ENCODE results near the gene BTBD1. TPM values are rescaled to one million over a fixed set of nuclear protein-coding genes. Genes with fewer than 3 reads are reported as not detected.

The BTBD1 gene
- total RNA-seq, 1 experiment from 2014 or later, result 36.1 TPM

- POLR2A ChIA-PET, result no interaction called here
- no TSS peak for BruUV-seq (replicated peaks)
- Mint-ChIP-seq H3K27me3 (ENCODE audit: insufficient read depth, unreplicated experiment) (peaks cover 8% of the 10 kb centered on the region), H3K36me3 (ENCODE audit: insufficient read depth, unreplicated experiment) (no peaks in the 10 kb centered on the region), H3K27ac (ENCODE audit: unreplicated experiment) (no peak overlapping the region), H3K9me3 (ENCODE audit: unreplicated experiment) (no peaks in the 10 kb centered on the region), H3K4me3 (ENCODE audit: unreplicated experiment) (no peak overlapping the region), H3K4me1 (ENCODE audit: low read depth, unreplicated experiment) (no peaks in the 10 kb centered on the region)
- Histone ChIP-seq H3K36me3 (ENCODE audit: control insufficient read depth, insufficient read depth, low read length) (no peaks in the 10 kb centered on the region), H3K9me3 (no peaks in the 10 kb centered on the region), H3K4me3 (ENCODE audit: low read depth, low read length) (no peak overlapping the region), H3K27me3 (replicated peaks; ENCODE audit: control insufficient read depth, insufficient read depth, low read length) (no peaks in the 10 kb centered on the region), H3K4me1 (no peaks in the 10 kb centered on the region)
- intact Hi-C loops (cut with micrococcal nuclease; ENCODE audit: unreplicated experiment), result no loop called here
- TF ChIP-seq, protein P1, sequence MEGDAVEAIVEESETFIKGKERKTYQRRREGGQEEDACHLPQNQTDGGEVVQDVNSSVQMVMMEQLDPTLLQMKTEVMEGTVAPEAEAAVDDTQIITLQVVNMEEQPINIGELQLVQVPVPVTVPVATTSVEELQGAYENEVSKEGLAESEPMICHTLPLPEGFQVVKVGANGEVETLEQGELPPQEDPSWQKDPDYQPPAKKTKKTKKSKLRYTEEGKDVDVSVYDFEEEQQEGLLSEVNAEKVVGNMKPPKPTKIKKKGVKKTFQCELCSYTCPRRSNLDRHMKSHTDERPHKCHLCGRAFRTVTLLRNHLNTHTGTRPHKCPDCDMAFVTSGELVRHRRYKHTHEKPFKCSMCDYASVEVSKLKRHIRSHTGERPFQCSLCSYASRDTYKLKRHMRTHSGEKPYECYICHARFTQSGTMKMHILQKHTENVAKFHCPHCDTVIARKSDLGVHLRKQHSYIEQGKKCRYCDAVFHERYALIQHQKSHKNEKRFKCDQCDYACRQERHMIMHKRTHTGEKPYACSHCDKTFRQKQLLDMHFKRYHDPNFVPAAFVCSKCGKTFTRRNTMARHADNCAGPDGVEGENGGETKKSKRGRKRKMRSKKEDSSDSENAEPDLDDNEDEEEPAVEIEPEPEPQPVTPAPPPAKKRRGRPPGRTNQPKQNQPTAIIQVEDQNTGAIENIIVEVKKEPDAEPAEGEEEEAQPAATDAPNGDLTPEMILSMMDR (IDR thresholded peaks at IDR 0.05; ENCODE audit: insufficient read depth in 1 of 2, low read depth in 1 of 2, low read length in 1 of 2, severe bottlenecking in 1 of 2, unreplicated experiment in 1 of 2), result no peak
- DNase-seq, result no peak
- CTCF ChIA-PET, result no interaction called here
Measured at GRCh38 chr15:83082730-83083386, 15.8 kb upstream of the BTBD1 start.

- intact Hi-C loops (cut with micrococcal nuclease; ENCODE audit: unreplicated experiment), result no loop called here
- H3K4me1 ChIP-seq, result no peaks in the 10 kb centered on the region
- H3K4me3 ChIP-seq (ENCODE audit: low read depth, low read length), result no peak overlapping the region
- no peak overlapping the region for H3K4me3 Mint-ChIP-seq (ENCODE audit: unreplicated experiment)
- no peaks in the 10 kb centered on the region for H3K36me3 ChIP-seq (ENCODE audit: control insufficient read depth, insufficient read depth, low read length)
- H3K9me3 ChIP-seq, result no peaks in the 10 kb centered on the region
- no peaks in the 10 kb centered on the region for H3K36me3 Mint-ChIP-seq (ENCODE audit: insufficient read depth, unreplicated experiment)
- no peaks in the 10 kb centered on the region for H3K27me3 ChIP-seq (replicated peaks; ENCODE audit: control insufficient read depth, insufficient read depth, low read length)
- ChIA-PET POLR2A (no interaction called here), CTCF (no interaction called here)
- H3K27me3 Mint-ChIP-seq (ENCODE audit: insufficient read depth, unreplicated experiment), result peaks cover 14% of the 10 kb centered on the region
- no peaks in the 10 kb centered on the region for H3K9me3 Mint-ChIP-seq (ENCODE audit: unreplicated experiment)
- H3K4me1 Mint-ChIP-seq (ENCODE audit: low read depth, unreplicated experiment), result no peaks in the 10 kb centered on the region
- TF ChIP-seq, protein P1 (IDR thresholded peaks at IDR 0.05; ENCODE audit: insufficient read depth in 1 of 2, low read depth in 1 of 2, low read length in 1 of 2, severe bottlenecking in 1 of 2, unreplicated experiment in 1 of 2), result no peak
- BruUV-seq (replicated peaks), result no TSS peak
- no peak for DNase-seq
- H3K27ac Mint-ChIP-seq (ENCODE audit: unreplicated experiment), result no peak overlapping the region
Measured at GRCh38 chr15:83081256-83082014, 14.4 kb upstream of the BTBD1 start.

- POLR2A ChIA-PET, result no interaction called here
- Histone ChIP-seq H3K27me3 (replicated peaks; ENCODE audit: control insufficient read depth, insufficient read depth, low read length) (no peaks in the 10 kb centered on the region), H3K4me1 (no peaks in the 10 kb centered on the region), H3K4me3 (ENCODE audit: low read depth, low read length) (no peak overlapping the region), H3K36me3 (ENCODE audit: control insufficient read depth, insufficient read depth, low read length) (no peaks in the 10 kb centered on the region), H3K9me3 (0 out of 2 replicates have a peak, but pooled peaks cover 7% of the 10 kb centered on the region)
- no TSS peak for BruUV-seq (replicated peaks)
- Mint-ChIP-seq H3K27ac (ENCODE audit: unreplicated experiment) (no peak overlapping the region), H3K4me1 (ENCODE audit: low read depth, unreplicated experiment) (no peaks in the 10 kb centered on the region), H3K27me3 (ENCODE audit: insufficient read depth, unreplicated experiment) (peaks cover 14% of the 10 kb centered on the region), H3K4me3 (ENCODE audit: unreplicated experiment) (no peak overlapping the region), H3K36me3 (ENCODE audit: insufficient read depth, unreplicated experiment) (no peaks in the 10 kb centered on the region), H3K9me3 (ENCODE audit: unreplicated experiment) (peaks cover 16% of the 10 kb centered on the region)
- CTCF ChIA-PET, result no interaction called here
- intact Hi-C loops (cut with micrococcal nuclease; ENCODE audit: unreplicated experiment), result no loop called here
- no peak for DNase-seq
- TF ChIP-seq, protein P1 (IDR thresholded peaks at IDR 0.05; ENCODE audit: insufficient read depth in 1 of 2, low read depth in 1 of 2, low read length in 1 of 2, severe bottlenecking in 1 of 2, unreplicated experiment in 1 of 2), result no peak
Measured at GRCh38 chr15:83078712-83079111, 11.7 kb upstream of the BTBD1 start.

Measured in Caco-2 (cell line).